HG02798 (cell line): ENCODE measurements around the gene COPG2.

Experiments used
- ATAC-seq: cut with Tn5 transposase; IDR thresholded peaks from one replicate; pipeline ENCODE4 v1.9.1; 2021; ENCODE audit warnings: mild to moderate bottlenecking; ENCODE audit not compliant: unreplicated experiment, poor library complexity

Gene COPG2

GRCh38 chr7:130479716-130480400 is 188.7 kb downstream of the COPG2 start:
- no peak for ATAC-seq

GRCh38 chr7:130478991-130479390 is 189.6 kb downstream of the COPG2 start:
- ATAC-seq: no peak

- ATAC-seq: no peak
Measured at GRCh38 chr7:130476297-130477150, 192.0 kb downstream of the COPG2 start.

- ATAC-seq: no peak
Measured at GRCh38 chr7:130475776-130476175, 192.8 kb downstream of the COPG2 start.

DNA sequence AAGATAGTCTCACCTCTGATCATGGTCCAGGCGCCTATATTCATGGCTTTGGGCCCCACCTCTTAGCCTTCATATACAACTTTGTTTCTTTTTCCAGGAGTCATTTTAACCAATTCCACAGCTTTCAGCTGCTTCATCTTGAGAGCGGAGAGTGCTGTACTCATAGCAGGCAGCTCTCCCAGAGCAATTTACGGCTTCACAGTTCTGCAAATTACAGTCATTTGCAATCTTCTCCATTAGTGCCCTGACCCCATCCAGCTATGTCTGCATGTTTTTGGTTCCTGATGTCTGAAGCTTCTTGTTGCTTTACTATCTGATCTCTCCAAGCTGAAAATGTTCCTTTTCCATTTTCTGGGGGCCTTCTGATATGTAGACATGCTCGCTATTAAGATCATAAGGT is 194.7 kb downstream of the COPG2 start:
- no peak for ATAC-seq

GRCh38 chr7:130473289-130473688 is 195.3 kb downstream of the COPG2 start:
- no peak for ATAC-seq

DNA sequence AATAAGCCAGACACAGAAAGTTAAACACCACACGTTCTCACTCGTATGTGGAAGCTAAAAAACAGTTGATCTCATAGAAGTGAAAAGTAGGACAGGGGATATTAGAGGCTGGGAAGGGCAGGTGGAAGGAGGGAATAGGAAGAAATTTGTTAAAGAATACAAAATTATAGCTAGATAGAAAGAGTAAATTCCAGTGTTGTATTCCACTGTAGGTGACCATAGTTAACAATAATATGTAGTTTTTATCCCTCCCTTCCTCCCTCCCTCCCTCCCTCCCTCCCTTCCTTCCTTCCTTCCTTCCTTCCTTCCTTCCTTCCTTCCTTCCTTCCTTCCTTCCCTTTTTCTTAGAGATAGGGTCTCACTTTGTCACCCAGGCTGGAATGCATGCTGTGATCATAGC is 196.6 kb downstream of the COPG2 start:
- ATAC-seq: no peak

- ATAC-seq: no peak
Measured at GRCh38 chr7:130468612-130469011, 199.9 kb downstream of the COPG2 start.

DNA sequence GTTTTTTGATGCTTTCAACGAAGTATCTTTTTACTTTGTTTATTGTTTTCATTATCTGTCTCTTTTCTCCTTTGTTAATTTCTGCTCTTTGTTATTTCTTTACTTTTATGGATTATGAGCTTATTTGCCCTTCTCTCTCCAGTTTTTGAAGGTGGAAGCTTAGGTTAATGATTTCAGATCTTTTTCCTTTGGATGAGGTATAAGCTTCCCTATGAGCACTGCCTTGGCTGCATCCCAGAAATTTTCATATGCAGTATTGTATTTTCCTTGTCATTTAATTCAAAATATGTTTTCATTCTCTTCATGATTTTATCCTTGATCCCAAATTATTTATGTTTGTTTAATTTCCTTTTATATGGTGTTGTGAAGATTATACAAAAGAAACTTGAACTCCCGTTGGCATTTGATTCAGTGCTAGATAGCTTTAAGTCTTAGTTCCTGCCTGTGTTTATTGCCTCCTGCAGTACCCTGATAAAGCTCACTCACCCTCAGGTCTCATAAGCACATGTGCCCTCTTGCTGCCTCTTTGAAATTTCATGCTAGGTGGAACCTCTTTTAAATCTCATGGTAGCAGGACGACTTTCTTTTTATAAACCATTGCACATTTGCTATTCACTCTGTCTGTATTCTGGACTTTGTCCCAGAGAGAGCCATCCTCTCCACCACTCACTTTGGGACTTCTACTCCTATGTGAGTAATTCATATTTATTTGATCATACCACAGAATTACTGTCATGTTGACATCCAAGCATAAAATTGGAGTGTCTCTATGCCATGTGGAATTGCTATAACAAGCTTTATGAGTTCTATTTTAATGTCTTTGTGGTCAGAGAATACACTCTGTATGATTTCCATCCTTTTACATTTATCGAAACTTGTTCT is 204.8 kb downstream of the COPG2 start:
- no peak for ATAC-seq

DNA sequence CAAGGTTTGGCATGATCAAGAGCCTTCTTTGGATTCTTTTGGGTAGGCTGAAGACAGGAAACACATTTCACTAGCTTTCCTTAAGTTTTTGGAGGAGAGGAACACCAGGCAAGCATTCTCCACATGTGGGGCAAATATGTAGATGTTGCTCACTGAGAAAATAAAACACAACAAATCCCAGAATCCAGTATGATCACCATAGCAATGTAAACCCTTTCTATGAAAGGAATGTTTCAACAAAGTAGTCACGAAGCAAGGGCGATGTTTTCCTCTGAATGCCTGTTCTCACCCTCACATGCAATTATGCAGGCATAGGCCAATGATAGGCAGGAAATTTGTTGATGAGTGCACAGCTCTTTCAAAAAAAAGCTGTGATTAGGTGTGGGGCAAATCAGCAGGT is 207.3 kb downstream of the COPG2 start:
- no peak for ATAC-seq

- no peak for ATAC-seq
Measured at GRCh38 chr7:130458257-130458656, 210.3 kb downstream of the COPG2 start.
